ENCODE measurements around the gene TTC33.

DNA sequence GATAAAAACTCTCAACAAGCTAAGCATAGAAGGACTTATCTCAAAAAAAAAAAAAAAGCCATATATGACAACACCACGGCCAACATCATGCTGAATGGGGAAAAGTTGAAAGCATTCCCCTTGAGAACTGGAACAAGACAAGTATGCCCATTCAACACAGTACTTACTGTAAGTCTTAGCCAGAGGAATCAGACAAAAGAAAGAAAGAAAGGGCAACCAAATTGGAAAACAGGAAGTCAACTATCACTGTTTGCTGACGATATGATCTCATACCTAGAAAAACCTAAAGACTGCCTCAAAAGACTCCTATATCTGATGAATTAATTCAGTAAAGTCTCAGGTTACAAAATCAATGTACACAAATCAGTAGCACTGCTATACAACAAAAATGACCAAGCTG, 100.6 kb downstream of the TTC33 start:
- TF ChIP-seq, protein P1, sequence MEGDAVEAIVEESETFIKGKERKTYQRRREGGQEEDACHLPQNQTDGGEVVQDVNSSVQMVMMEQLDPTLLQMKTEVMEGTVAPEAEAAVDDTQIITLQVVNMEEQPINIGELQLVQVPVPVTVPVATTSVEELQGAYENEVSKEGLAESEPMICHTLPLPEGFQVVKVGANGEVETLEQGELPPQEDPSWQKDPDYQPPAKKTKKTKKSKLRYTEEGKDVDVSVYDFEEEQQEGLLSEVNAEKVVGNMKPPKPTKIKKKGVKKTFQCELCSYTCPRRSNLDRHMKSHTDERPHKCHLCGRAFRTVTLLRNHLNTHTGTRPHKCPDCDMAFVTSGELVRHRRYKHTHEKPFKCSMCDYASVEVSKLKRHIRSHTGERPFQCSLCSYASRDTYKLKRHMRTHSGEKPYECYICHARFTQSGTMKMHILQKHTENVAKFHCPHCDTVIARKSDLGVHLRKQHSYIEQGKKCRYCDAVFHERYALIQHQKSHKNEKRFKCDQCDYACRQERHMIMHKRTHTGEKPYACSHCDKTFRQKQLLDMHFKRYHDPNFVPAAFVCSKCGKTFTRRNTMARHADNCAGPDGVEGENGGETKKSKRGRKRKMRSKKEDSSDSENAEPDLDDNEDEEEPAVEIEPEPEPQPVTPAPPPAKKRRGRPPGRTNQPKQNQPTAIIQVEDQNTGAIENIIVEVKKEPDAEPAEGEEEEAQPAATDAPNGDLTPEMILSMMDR (conservative IDR thresholded peaks at IDR 0.05), result no peak
- no peak for TF ChIP-seq EZH2 (IDR thresholded peaks at IDR 0.05; ENCODE audit: low read depth)
